Measurements from ENCODE around the gene SETD7.

Gene SETD7

DNA sequence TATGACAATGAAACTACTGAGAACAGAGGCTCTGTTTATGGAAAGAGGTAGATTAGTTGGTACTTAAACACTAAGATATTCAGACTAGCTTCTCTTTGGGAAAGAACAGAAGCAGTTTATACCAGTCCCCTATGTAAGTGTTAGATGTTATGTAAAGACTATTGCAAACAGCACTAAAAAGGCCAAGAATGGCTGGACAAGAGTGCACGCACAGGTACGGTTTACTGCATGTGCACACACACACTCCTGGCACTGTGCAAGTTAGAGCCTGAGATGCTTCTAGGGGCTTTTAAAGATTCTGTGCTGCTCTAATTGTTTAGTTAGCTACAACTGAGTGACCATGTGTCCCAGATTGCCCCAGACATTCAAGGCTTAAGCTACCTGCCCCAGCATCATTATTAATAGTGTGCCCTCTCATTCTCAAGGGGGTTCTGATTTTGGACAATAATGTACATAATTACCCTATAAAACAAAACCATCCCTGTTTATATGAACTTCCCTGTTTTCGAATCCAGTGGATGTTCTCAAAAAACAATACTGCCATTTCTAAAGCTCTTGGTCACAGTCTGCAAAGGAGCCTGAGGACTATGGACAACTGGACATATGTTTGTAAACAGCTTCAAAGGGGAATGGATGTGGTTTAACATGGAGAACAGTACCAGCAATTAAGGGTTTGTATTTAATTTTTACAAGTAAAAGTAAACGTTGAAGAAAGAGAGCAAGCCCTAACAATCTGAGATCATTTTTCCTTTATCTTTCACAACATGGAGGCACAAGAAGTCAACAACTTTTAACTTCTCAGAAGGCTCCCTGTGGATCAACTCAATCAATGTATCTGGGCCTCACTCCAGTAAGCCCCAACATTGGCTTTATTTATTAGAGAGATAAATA, 2.0 kb downstream of the SETD7 start:
- Histone ChIP-seq H2AFZ (ENCODE audit: low read length) (no peak overlapping the region), H3K27me3 (ENCODE audit: insufficient read depth, low read length) (no peaks in the 10 kb centered on the region), H4K20me1 (ENCODE audit: insufficient read depth, low read length) (no peaks in the 10 kb centered on the region)

DNA sequence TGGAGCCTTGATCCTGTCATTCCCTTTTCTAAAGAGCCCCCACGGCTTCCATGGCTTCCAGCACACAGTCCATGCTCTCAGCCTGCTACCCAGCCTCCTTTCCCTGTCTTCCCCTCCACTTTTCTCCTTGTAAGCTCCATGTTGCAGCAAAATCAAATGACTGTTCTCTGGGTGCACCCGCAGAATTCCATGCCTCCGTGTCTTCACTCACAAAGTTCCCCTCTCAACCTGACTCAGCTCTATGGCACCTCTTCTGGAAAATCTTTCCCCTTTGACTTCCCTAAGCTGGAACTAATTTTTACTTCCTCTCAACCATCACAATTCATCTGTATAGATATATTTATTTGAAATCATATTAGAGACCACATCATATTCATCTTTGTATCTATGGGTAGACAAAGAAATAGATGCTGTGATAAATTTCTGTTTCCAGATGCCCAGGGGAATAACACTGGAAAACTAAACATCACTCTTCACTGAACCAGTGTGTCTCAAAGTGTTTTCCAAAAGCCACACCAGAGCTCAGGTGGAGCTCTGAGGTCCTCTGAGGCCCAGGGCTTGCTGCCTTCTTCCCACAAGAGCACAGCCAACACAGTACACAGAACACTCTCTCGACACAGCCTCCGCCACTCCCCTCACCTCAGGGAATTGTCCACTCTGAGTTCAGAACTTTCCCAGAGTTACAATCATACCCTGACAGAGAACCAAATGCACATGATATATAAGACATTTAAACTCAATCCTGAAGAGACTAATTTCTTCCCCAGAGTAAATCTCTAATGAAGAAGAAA, 3.3 kb downstream of the SETD7 start:
- Histone ChIP-seq H3K27me3 (ENCODE audit: insufficient read depth, low read length) (no peaks in the 10 kb centered on the region), H3K9me3 (ENCODE audit: low read length) (no peaks in the 10 kb centered on the region), H3K4me3 (ENCODE audit: low read depth, low read length, poor library complexity, severe bottlenecking) (peak overlapping the region; percentile 87), H4K20me1 (ENCODE audit: insufficient read depth, low read length) (no peaks in the 10 kb centered on the region), H3F3A (ENCODE audit: insufficient read depth, low read length) (peaks cover 4% of the 10 kb centered on the region; the same call in 1 of the 2 replicates), H2AFZ (ENCODE audit: low read length) (no peak overlapping the region), H3K27ac (ENCODE audit: low read depth, low read length, poor library complexity, severe bottlenecking) (peak overlapping the region; percentile 52), H3K9me2 (ENCODE audit: low read depth, low read length) (no peaks in the 10 kb centered on the region), H3K4me2 (ENCODE audit: low read length) (peak overlapping the region; percentile 76; the same call in 1 of the 2 replicates), H3K4me1 (ENCODE audit: insufficient read depth, low read length, severe bottlenecking) (peaks cover 52% of the 10 kb centered on the region), H3K79me2 (ENCODE audit: insufficient read depth, low read length) (peaks cover 66% of the 10 kb centered on the region), H3K36me3 (ENCODE audit: insufficient read depth, low read length) (no peaks in the 10 kb centered on the region; the same call in 1 of the 2 replicates), H3K9ac (ENCODE audit: low read length) (peak overlapping the region; percentile 71; the same call in 1 of the 2 replicates)
- TF ChIP-seq EZH2 (IDR thresholded peaks at IDR 0.05; ENCODE audit: borderline replicate concordance, low read length) = no peak
- TF ChIP-seq, protein P1, sequence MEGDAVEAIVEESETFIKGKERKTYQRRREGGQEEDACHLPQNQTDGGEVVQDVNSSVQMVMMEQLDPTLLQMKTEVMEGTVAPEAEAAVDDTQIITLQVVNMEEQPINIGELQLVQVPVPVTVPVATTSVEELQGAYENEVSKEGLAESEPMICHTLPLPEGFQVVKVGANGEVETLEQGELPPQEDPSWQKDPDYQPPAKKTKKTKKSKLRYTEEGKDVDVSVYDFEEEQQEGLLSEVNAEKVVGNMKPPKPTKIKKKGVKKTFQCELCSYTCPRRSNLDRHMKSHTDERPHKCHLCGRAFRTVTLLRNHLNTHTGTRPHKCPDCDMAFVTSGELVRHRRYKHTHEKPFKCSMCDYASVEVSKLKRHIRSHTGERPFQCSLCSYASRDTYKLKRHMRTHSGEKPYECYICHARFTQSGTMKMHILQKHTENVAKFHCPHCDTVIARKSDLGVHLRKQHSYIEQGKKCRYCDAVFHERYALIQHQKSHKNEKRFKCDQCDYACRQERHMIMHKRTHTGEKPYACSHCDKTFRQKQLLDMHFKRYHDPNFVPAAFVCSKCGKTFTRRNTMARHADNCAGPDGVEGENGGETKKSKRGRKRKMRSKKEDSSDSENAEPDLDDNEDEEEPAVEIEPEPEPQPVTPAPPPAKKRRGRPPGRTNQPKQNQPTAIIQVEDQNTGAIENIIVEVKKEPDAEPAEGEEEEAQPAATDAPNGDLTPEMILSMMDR (IDR thresholded peaks at IDR 0.05; ENCODE audit: low read length) = no peak

More for the DNA sequence above, 2.0 kb downstream of the SETD7 start:
- Histone ChIP-seq H3K9ac (ENCODE audit: low read length) (peak overlapping the region; percentile 71), H3K4me3 (ENCODE audit: low read depth, low read length, poor library complexity, severe bottlenecking) (peak overlapping the region; percentile 87), H3K27ac (ENCODE audit: low read depth, low read length, poor library complexity, severe bottlenecking) (peak overlapping the region; percentile 52), H3K36me3 (ENCODE audit: insufficient read depth, low read length) (no peaks in the 10 kb centered on the region), H3K4me1 (ENCODE audit: insufficient read depth, low read length, severe bottlenecking) (peaks cover 57% of the 10 kb centered on the region), H3K9me2 (ENCODE audit: low read depth, low read length) (no peaks in the 10 kb centered on the region), H3K79me2 (ENCODE audit: insufficient read depth, low read length) (peaks cover 60% of the 10 kb centered on the region), H3K9me3 (ENCODE audit: low read length) (no peaks in the 10 kb centered on the region), H3F3A (ENCODE audit: insufficient read depth, low read length) (peaks cover 4% of the 10 kb centered on the region; the same call in 1 of the 2 replicates), H3K4me2 (ENCODE audit: low read length) (peak overlapping the region; percentile 76)
- TF ChIP-seq, protein P1 (IDR thresholded peaks at IDR 0.05; ENCODE audit: low read length) = no peak
- TF ChIP-seq EZH2 (IDR thresholded peaks at IDR 0.05; ENCODE audit: borderline replicate concordance, low read length) = no peak

- Histone ChIP-seq H3F3A (ENCODE audit: insufficient read depth, low read length) (peaks cover 4% of the 10 kb centered on the region; the same call in 1 of the 2 replicates), H3K4me1 (ENCODE audit: insufficient read depth, low read length, severe bottlenecking) (peaks cover 39% of the 10 kb centered on the region), H3K9ac (ENCODE audit: low read length) (no peak overlapping the region), H3K4me3 (ENCODE audit: low read depth, low read length, poor library complexity, severe bottlenecking) (no peak overlapping the region), H4K20me1 (ENCODE audit: insufficient read depth, low read length) (no peaks in the 10 kb centered on the region), H3K4me2 (ENCODE audit: low read length) (no peak overlapping the region), H2AFZ (ENCODE audit: low read length) (no peak overlapping the region), H3K79me2 (ENCODE audit: insufficient read depth, low read length) (peaks cover 66% of the 10 kb centered on the region), H3K9me3 (ENCODE audit: low read length) (no peaks in the 10 kb centered on the region), H3K27me3 (ENCODE audit: insufficient read depth, low read length) (no peaks in the 10 kb centered on the region), H3K36me3 (ENCODE audit: insufficient read depth, low read length) (peaks cover 15% of the 10 kb centered on the region; the same call in 1 of the 2 replicates), H3K9me2 (ENCODE audit: low read depth, low read length) (no peaks in the 10 kb centered on the region), H3K27ac (ENCODE audit: low read depth, low read length, poor library complexity, severe bottlenecking) (no peak overlapping the region)
- TF ChIP-seq EZH2 (IDR thresholded peaks at IDR 0.05; ENCODE audit: borderline replicate concordance, low read length) = no peak
- TF ChIP-seq, protein P1 (IDR thresholded peaks at IDR 0.05; ENCODE audit: low read length) = no peak
Observed at GRCh38 chr4:139550724-139551429, 5.1 kb downstream of the SETD7 start.

All from OCI-LY1 (cell line).